ENCODE results near the gene P2RX4.
"Not testable (repeated sequence)": the region's sequence is repeated elsewhere in the genome, so short reads cannot be mapped to it uniquely, and the experiment has no call there.

The P2RX4 gene

DNA sequence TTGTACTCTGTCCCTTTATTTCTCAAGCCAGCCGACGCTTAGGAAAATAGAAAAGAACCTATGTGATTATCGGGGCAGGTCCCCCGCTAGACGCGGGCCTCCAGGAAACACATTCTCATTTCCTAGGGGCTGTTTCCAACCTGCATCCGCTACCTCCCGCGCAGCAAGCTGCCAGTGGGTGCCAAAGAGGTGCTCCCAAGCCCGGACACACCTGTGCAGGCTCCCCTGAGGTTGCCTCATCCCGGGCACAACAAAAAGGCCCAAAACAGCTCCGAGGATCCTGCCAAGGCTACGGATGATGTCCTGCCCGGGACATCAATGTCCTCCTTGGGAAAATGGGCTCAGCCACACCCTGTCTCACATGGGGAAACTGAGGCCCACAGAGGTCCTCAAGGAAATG lies 71.2 kb downstream of the P2RX4 start:
- not testable (repeated sequence) for DNase-seq; H3K27me3 ChIP-seq (ENCODE audit: insufficient read depth, low read length); H3K4me3 ChIP-seq (ENCODE audit: low read depth, low read length); H3K4ac ChIP-seq (ENCODE audit: low read depth, low read length); H3K9me3 ChIP-seq (ENCODE audit: insufficient read depth, low read depth, low read length); H2AFZ ChIP-seq (ENCODE audit: insufficient read depth, low read length, poor library complexity); H3K27ac ChIP-seq (ENCODE audit: low read depth, low read length); H3K36me3 ChIP-seq (ENCODE audit: control insufficient read depth in 1 of 2, insufficient read depth in 2 of 2, low read length in 2 of 2); H3K9ac ChIP-seq (ENCODE audit: low read length); H4K8ac ChIP-seq (ENCODE audit: low read depth, low read length); H3K4me2 ChIP-seq (ENCODE audit: low read length); H2AK5ac ChIP-seq (ENCODE audit: low read length); H3K23ac ChIP-seq (ENCODE audit: low read length); H2BK5ac ChIP-seq (ENCODE audit: low read depth, low read length, poor library complexity); H2BK12ac ChIP-seq (ENCODE audit: low read length); H4K91ac ChIP-seq (ENCODE audit: low read depth, low read length); H3K18ac ChIP-seq (ENCODE audit: low read length); H3K79me1 ChIP-seq (ENCODE audit: low read length); H2BK120ac ChIP-seq (ENCODE audit: insufficient read depth, low read length, poor library complexity); H3K14ac ChIP-seq (ENCODE audit: low read length); H3K4me1 ChIP-seq (ENCODE audit: control insufficient read depth in 1 of 2, insufficient read depth in 2 of 2, low read length in 2 of 2); H4K12ac ChIP-seq (ENCODE audit: low read depth, low read length); H3K79me2 ChIP-seq (ENCODE audit: control insufficient read depth, insufficient read depth, low read length, poor library complexity)
- no CpG with 5 or more reads among the region's 14 CpGs for WGBS (ENCODE audit: extremely low coverage, insufficient coverage, insufficient read length)

DNA sequence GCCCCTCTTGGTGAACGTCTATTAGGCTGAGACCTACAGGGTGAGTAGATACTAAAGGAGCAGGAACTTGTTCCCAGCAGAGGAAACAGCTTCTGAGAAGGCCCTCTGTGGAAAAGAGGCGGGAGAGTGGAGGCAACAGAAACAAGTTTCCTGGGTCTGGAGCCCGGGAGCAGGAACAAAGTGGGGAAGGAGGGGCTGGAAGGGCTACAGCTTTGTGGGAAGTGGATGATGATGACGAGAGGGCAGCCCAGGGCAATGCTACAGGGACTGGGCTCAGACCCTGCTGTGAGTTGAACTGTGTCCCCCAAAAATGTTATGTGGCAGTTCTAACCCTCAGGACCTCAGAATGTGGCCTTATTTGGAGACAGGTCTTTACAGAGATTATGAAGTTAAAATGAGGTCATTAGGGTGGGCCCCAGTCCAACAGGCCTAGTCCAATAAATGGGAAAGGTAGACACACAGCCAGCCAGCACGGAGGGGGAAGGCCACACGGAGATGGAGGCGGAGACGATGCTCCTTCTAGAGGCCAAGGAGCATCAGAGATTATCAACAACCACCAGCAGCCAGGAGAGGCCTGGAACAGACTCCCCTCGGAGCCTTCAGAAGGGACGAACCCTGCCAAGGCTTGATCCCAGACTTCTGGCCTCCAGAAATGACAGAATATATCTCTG lies 72.3 kb downstream of the P2RX4 start:
- H2BK5ac ChIP-seq (ENCODE audit: low read depth, low read length, poor library complexity) = no peak overlapping the region
- H3K79me1 ChIP-seq (ENCODE audit: low read length) = no peaks in the 10 kb centered on the region

GRCh38 chr12:121282910-121283309 lies 73.0 kb downstream of the P2RX4 start:
- not testable (repeated sequence) for H3K27me3 ChIP-seq (ENCODE audit: insufficient read depth, low read length); H3K4me2 ChIP-seq (ENCODE audit: low read length); H3K14ac ChIP-seq (ENCODE audit: low read length); H2BK5ac ChIP-seq (ENCODE audit: low read depth, low read length, poor library complexity); H2AK5ac ChIP-seq (ENCODE audit: low read length); H3K23ac ChIP-seq (ENCODE audit: low read length); H3K18ac ChIP-seq (ENCODE audit: low read length); H2BK12ac ChIP-seq (ENCODE audit: low read length); H3K9ac ChIP-seq (ENCODE audit: low read length); H3K4me3 ChIP-seq (ENCODE audit: low read depth, low read length); H3K4me1 ChIP-seq (ENCODE audit: control insufficient read depth in 1 of 2, insufficient read depth in 2 of 2, low read length in 2 of 2); H4K12ac ChIP-seq (ENCODE audit: low read depth, low read length); H4K91ac ChIP-seq (ENCODE audit: low read depth, low read length); H2AFZ ChIP-seq (ENCODE audit: insufficient read depth, low read length, poor library complexity); DNase-seq; H3K4ac ChIP-seq (ENCODE audit: low read depth, low read length); H3K36me3 ChIP-seq (ENCODE audit: control insufficient read depth in 1 of 2, insufficient read depth in 2 of 2, low read length in 2 of 2); H2BK120ac ChIP-seq (ENCODE audit: insufficient read depth, low read length, poor library complexity); H3K27ac ChIP-seq (ENCODE audit: low read depth, low read length); H4K8ac ChIP-seq (ENCODE audit: low read depth, low read length); H3K79me2 ChIP-seq (ENCODE audit: control insufficient read depth, insufficient read depth, low read length, poor library complexity); H3K79me1 ChIP-seq (ENCODE audit: low read length); H3K9me3 ChIP-seq (ENCODE audit: insufficient read depth, low read depth, low read length)
- WGBS (ENCODE audit: extremely low coverage, insufficient coverage, insufficient read length) = no CpG with 5 or more reads among the region's 11 CpGs

More for the DNA sequence above, 72.3 kb downstream of the P2RX4 start:
- H3K9ac ChIP-seq (ENCODE audit: low read length) = no peak overlapping the region
- peaks cover 0 to 2% of the 10 kb centered on the region in 2 experiments for H3K36me3 ChIP-seq (ENCODE audit: control insufficient read depth in 1 of 2, insufficient read depth in 2 of 2, low read length in 2 of 2)
- no peak overlapping the region for H2AK5ac ChIP-seq (ENCODE audit: low read length)
- no peak overlapping the region for H3K14ac ChIP-seq (ENCODE audit: low read length)
- no peak overlapping the region for H2BK120ac ChIP-seq (ENCODE audit: insufficient read depth, low read length, poor library complexity)
- H3K4me1 ChIP-seq (ENCODE audit: control insufficient read depth in 1 of 2, insufficient read depth in 2 of 2, low read length in 2 of 2) = no peaks in the 10 kb centered on the region
- no peak overlapping the region for H3K4me3 ChIP-seq (ENCODE audit: low read depth, low read length)
- no peak overlapping the region for H4K8ac ChIP-seq (ENCODE audit: low read depth, low read length)
- no peak overlapping the region for H2AFZ ChIP-seq (ENCODE audit: insufficient read depth, low read length, poor library complexity)
- H3K4ac ChIP-seq (ENCODE audit: low read depth, low read length) = no peak overlapping the region
- no peak overlapping the region for H3K23ac ChIP-seq (ENCODE audit: low read length)
- H3K9me3 ChIP-seq (ENCODE audit: insufficient read depth, low read depth, low read length) = no peaks in the 10 kb centered on the region
- H3K27ac ChIP-seq (ENCODE audit: low read depth, low read length) = no peak overlapping the region
- no peaks in the 10 kb centered on the region for H3K79me2 ChIP-seq (ENCODE audit: control insufficient read depth, insufficient read depth, low read length, poor library complexity)
- no peak overlapping the region for H4K12ac ChIP-seq (ENCODE audit: low read depth, low read length)
- no peak overlapping the region for H4K91ac ChIP-seq (ENCODE audit: low read depth, low read length)
- no peak overlapping the region for H3K4me2 ChIP-seq (ENCODE audit: low read length)
- WGBS (ENCODE audit: extremely low coverage, insufficient coverage, insufficient read length) = no CpG with 5 or more reads among the region's 10 CpGs
- DNase-seq = no peak
- H3K27me3 ChIP-seq (ENCODE audit: insufficient read depth, low read length) = no peaks in the 10 kb centered on the region
- no peak overlapping the region for H3K18ac ChIP-seq (ENCODE audit: low read length)
- H2BK12ac ChIP-seq (ENCODE audit: low read length) = no peak overlapping the region

GRCh38 chr12:121283388-121283787 lies 73.5 kb downstream of the P2RX4 start:
- H3K4ac ChIP-seq (ENCODE audit: low read depth, low read length) = no peak overlapping the region
- no peak overlapping the region for H3K4me2 ChIP-seq (ENCODE audit: low read length)
- H3K79me1 ChIP-seq (ENCODE audit: low read length) = no peaks in the 10 kb centered on the region
- H3K79me2 ChIP-seq (ENCODE audit: control insufficient read depth, insufficient read depth, low read length, poor library complexity) = no peaks in the 10 kb centered on the region
- no peak overlapping the region for H4K12ac ChIP-seq (ENCODE audit: low read depth, low read length)
- H3K9me3 ChIP-seq (ENCODE audit: insufficient read depth, low read depth, low read length) = no peaks in the 10 kb centered on the region
- H2BK5ac ChIP-seq (ENCODE audit: low read depth, low read length, poor library complexity) = no peak overlapping the region
- no peak overlapping the region for H4K91ac ChIP-seq (ENCODE audit: low read depth, low read length)
- H3K23ac ChIP-seq (ENCODE audit: low read length) = no peak overlapping the region
- peaks cover 0 to 2% of the 10 kb centered on the region in 2 experiments for H3K36me3 ChIP-seq (ENCODE audit: control insufficient read depth in 1 of 2, insufficient read depth in 2 of 2, low read length in 2 of 2)
- WGBS (ENCODE audit: extremely low coverage, insufficient coverage, insufficient read length) = no CpG with 5 or more reads among the region's 5 CpGs
- no peaks in the 10 kb centered on the region for H3K27me3 ChIP-seq (ENCODE audit: insufficient read depth, low read length)
- no peak overlapping the region for H3K18ac ChIP-seq (ENCODE audit: low read length)
- no peak overlapping the region for H3K9ac ChIP-seq (ENCODE audit: low read length)
- H2AK5ac ChIP-seq (ENCODE audit: low read length) = no peak overlapping the region
- no peak overlapping the region for H3K4me3 ChIP-seq (ENCODE audit: low read depth, low read length)
- no peak overlapping the region for H3K27ac ChIP-seq (ENCODE audit: low read depth, low read length)
- H3K14ac ChIP-seq (ENCODE audit: low read length) = no peak overlapping the region
- no peak overlapping the region for H2AFZ ChIP-seq (ENCODE audit: insufficient read depth, low read length, poor library complexity)
- no peak overlapping the region for H2BK120ac ChIP-seq (ENCODE audit: insufficient read depth, low read length, poor library complexity)
- H2BK12ac ChIP-seq (ENCODE audit: low read length) = no peak overlapping the region
- DNase-seq = no peak
- H4K8ac ChIP-seq (ENCODE audit: low read depth, low read length) = no peak overlapping the region
- peaks cover 0 to 4% of the 10 kb centered on the region in 2 experiments for H3K4me1 ChIP-seq (ENCODE audit: control insufficient read depth in 1 of 2, insufficient read depth in 2 of 2, low read length in 2 of 2)

All from trophoblast cell (in vitro differentiated cells and primary cell).